ENCODE data around the gene SLX4IP. TPM values are rescaled to one million over a fixed set of nuclear protein-coding genes. Genes with fewer than 3 reads are reported as not detected.

The SLX4IP gene
- total RNA-seq, 8 experiments from 2014 or later, result 5.9 to 13.2 (median 7.3) TPM

- Histone ChIP-seq H3K4me3 (no peak overlapping the region), H3K27ac (no peak overlapping the region), H3K4me1 (replicated peaks in 1 of 2) (peaks cover 33 to 35% of the 10 kb centered on the region in 2 donors)
- WGBS, 10 experiments, result 83 to 100% (median 96%) methylated on average over 1 to 4 of the region's 4 CpGs; no CpG with 5 or more reads in 1 of the 10 experiments
- ATAC-seq (replicated peaks in 6 of 8), result no peak
- in situ Hi-C loops (cut with MboI; ENCODE audit: low pct_unique_long_range_greater_than_20kb in 2 of 9, low sequenced_read_pairs in 9 of 9, unreplicated experiment in 9 of 9), result loop anchor here in 3 of 9 experiments (25.0 kb wide), 2 partner anchors 99 to 601 kb away; no protein-coding TSS in a partner anchor
These were observed 226.2 kb downstream of the SLX4IP start for GRCh38 chr20:10661261-10661660.

- WGBS, 10 experiments, result 83 to 100% (median 93%) methylated on average over 1 to 3 of the region's 5 CpGs; no CpG with 5 or more reads in 1 of the 10 experiments
These were observed 227.0 kb downstream of the SLX4IP start for GRCh38 chr20:10662151-10662550.

GRCh38 chr20:10662661-10663458, 227.8 kb downstream of the SLX4IP start:
- in situ Hi-C loops (cut with MboI; ENCODE audit: low pct_unique_long_range_greater_than_20kb in 2 of 9, low sequenced_read_pairs in 9 of 9, unreplicated experiment in 9 of 9), result loop anchor here in 3 of 9 experiments (25.0 kb wide), 2 partner anchors 101 to 599 kb away; no protein-coding TSS in a partner anchor
- Histone ChIP-seq H3K4me3 (no peak overlapping the region), H3K4me1 (replicated peaks in 1 of 2) (peaks cover 29 to 32% of the 10 kb centered on the region in 2 donors), H3K27ac (no peak overlapping the region)
- 73 to 100% (median 98%) methylated on average over 3 to 8 of the region's 10 CpGs for WGBS, 10 experiments
- ATAC-seq (replicated peaks in 6 of 8), result no peak

More at GRCh38 chr20:10662151-10662550, 227.0 kb downstream of the SLX4IP start:
- no peak overlapping the region for H3K27ac ChIP-seq
- ATAC-seq (replicated peaks in 6 of 8), result no peak
- in situ Hi-C loops (cut with MboI; ENCODE audit: low pct_unique_long_range_greater_than_20kb in 2 of 9, low sequenced_read_pairs in 9 of 9, unreplicated experiment in 9 of 9), result loop anchor here in 3 of 9 experiments (25.0 kb wide), 2 partner anchors 100 to 600 kb away; no protein-coding TSS in a partner anchor
- H3K4me1 ChIP-seq (replicated peaks in 1 of 2), result peaks cover 26 to 29% of the 10 kb centered on the region in 2 donors
- H3K4me3 ChIP-seq, result no peak overlapping the region

- no peak overlapping the region for H3K4me3 ChIP-seq
- no peak for ATAC-seq (replicated peaks in 6 of 8)
- no peak overlapping the region for H3K27ac ChIP-seq
- in situ Hi-C loops (cut with MboI; ENCODE audit: low pct_unique_long_range_greater_than_20kb in 2 of 9, low sequenced_read_pairs in 9 of 9, unreplicated experiment in 9 of 9), result loop anchor here in 3 of 9 experiments (25.0 kb wide), 2 partner anchors 101 to 599 kb away; no protein-coding TSS in a partner anchor
- 70 to 90% (median 80%) methylated on average over 2 to 8 of the region's 8 CpGs; no CpG with 5 or more reads in 4 of the 10 experiments for WGBS, 10 experiments
- peaks cover 29 to 34% of the 10 kb centered on the region in 2 donors for H3K4me1 ChIP-seq (replicated peaks in 1 of 2)
These were observed 228.7 kb downstream of the SLX4IP start for GRCh38 chr20:10663756-10664155.

- ATAC-seq (replicated peaks in 6 of 8), result peak in 3 of 8 experiments; percentile 15 to 24 (median 19)
- Histone ChIP-seq H3K4me3 (no peak overlapping the region), H3K4me1 (replicated peaks in 1 of 2) (peaks cover 32 to 45% of the 10 kb centered on the region in 2 donors), H3K27ac (no peak overlapping the region)
- WGBS, 10 experiments, result 31 to 96% (median 63%) methylated on average over 1 to 6 of the region's 7 CpGs
- in situ Hi-C loops (cut with MboI; ENCODE audit: low pct_unique_long_range_greater_than_20kb in 2 of 9, low sequenced_read_pairs in 9 of 9, unreplicated experiment in 9 of 9), result loop anchor here in 3 of 9 experiments (25.0 kb wide), 2 partner anchors 103 to 597 kb away; no protein-coding TSS in a partner anchor
These were observed 230.0 kb downstream of the SLX4IP start for GRCh38 chr20:10665027-10665561.

- peak in 4 of 8 experiments; percentile 37 to 48 (median 44) for ATAC-seq (replicated peaks in 6 of 8)
- no peak overlapping the region for H3K27ac ChIP-seq
- peaks cover 37 to 50% of the 10 kb centered on the region in 2 donors for H3K4me1 ChIP-seq (replicated peaks in 1 of 2)
- in situ Hi-C loops (cut with MboI; ENCODE audit: low pct_unique_long_range_greater_than_20kb in 2 of 9, low sequenced_read_pairs in 9 of 9, unreplicated experiment in 9 of 9), result loop anchor here in 3 of 9 experiments (25.0 kb wide), 2 partner anchors 103 to 597 kb away; no protein-coding TSS in a partner anchor
- no peak overlapping the region for H3K4me3 ChIP-seq
- WGBS, 10 experiments, result 39 to 100% (median 93%) methylated on average over 1 to 5 of the region's 6 CpGs; no CpG with 5 or more reads in 6 of the 10 experiments
These were observed 230.7 kb downstream of the SLX4IP start for GRCh38 chr20:10665791-10666190.

- H3K4me1 ChIP-seq (replicated peaks in 1 of 2), result peaks cover 42 to 55% of the 10 kb centered on the region in 2 donors
- ATAC-seq (replicated peaks in 6 of 8), result no peak
- no peak overlapping the region for H3K27ac ChIP-seq
- WGBS, 10 experiments, result 71 to 100% (median 87%) methylated on average over 1 to 6 of the region's 7 CpGs; no CpG with 5 or more reads in 1 of the 10 experiments
- in situ Hi-C loops (cut with MboI; ENCODE audit: low pct_unique_long_range_greater_than_20kb in 2 of 9, low sequenced_read_pairs in 9 of 9, unreplicated experiment in 9 of 9), result loop anchor here in 3 of 9 experiments (25.0 kb wide), 2 partner anchors 104 to 596 kb away; no protein-coding TSS in a partner anchor
- no peak overlapping the region for H3K4me3 ChIP-seq
These were observed 231.3 kb downstream of the SLX4IP start for GRCh38 chr20:10666221-10667076.

GRCh38 chr20:10667077-10667401, 231.9 kb downstream of the SLX4IP start:
- 80 to 100% (median 85%) methylated on average over 1 to 4 of the region's 21 CpGs; no CpG with 5 or more reads in 5 of the 10 experiments for WGBS, 10 experiments
- in situ Hi-C loops (cut with MboI; ENCODE audit: low pct_unique_long_range_greater_than_20kb in 2 of 9, low sequenced_read_pairs in 9 of 9, unreplicated experiment in 9 of 9), result loop anchor here in 3 of 9 experiments (25.0 kb wide), 2 partner anchors 105 to 595 kb away; no protein-coding TSS in a partner anchor
- no peak overlapping the region for H3K4me3 ChIP-seq
- H3K4me1 ChIP-seq (replicated peaks in 1 of 2), result peaks cover 42 to 58% of the 10 kb centered on the region in 2 donors
- no peak for ATAC-seq (replicated peaks in 6 of 8)
- no peak overlapping the region for H3K27ac ChIP-seq

- H3K4me3 ChIP-seq, result no peak overlapping the region
- WGBS, 10 experiments, result 62 to 100% (median 82%) methylated on average over 2 to 6 of the region's 6 CpGs; no CpG with 5 or more reads in 1 of the 10 experiments
- no peak for ATAC-seq (replicated peaks in 6 of 8)
- in situ Hi-C loops (cut with MboI; ENCODE audit: low pct_unique_long_range_greater_than_20kb in 2 of 9, low sequenced_read_pairs in 9 of 9, unreplicated experiment in 9 of 9), result loop anchor here in 3 of 9 experiments (25.0 kb wide), 2 partner anchors 105 to 595 kb away; no protein-coding TSS in a partner anchor
- peaks cover 42 to 58% of the 10 kb centered on the region in 2 donors for H3K4me1 ChIP-seq (replicated peaks in 1 of 2)
- H3K27ac ChIP-seq, result no peak overlapping the region
These were observed 232.6 kb downstream of the SLX4IP start for GRCh38 chr20:10667560-10668167.

- H3K27ac ChIP-seq, result no peak overlapping the region
- 42 to 85% (median 72%) methylated on average over 1 to 7 of the region's 7 CpGs for WGBS, 10 experiments
- no peak for ATAC-seq (replicated peaks in 6 of 8)
- peaks cover 40 to 56% of the 10 kb centered on the region in 2 donors for H3K4me1 ChIP-seq (replicated peaks in 1 of 2)
- H3K4me3 ChIP-seq, result no peak overlapping the region
- in situ Hi-C loops (cut with MboI; ENCODE audit: low pct_unique_long_range_greater_than_20kb in 2 of 9, low sequenced_read_pairs in 9 of 9, unreplicated experiment in 9 of 9), result loop anchor here in 3 of 9 experiments (25.0 kb wide), 2 partner anchors 107 to 593 kb away; no protein-coding TSS in a partner anchor
These were observed 233.7 kb downstream of the SLX4IP start for GRCh38 chr20:10668677-10669368.

- no peak overlapping the region for H3K4me3 ChIP-seq
- no peak overlapping the region for H3K27ac ChIP-seq
- peaks cover 28 to 46% of the 10 kb centered on the region in 2 donors for H3K4me1 ChIP-seq (replicated peaks in 1 of 2)
- WGBS, 10 experiments, result 20 to 86% (median 50%) methylated on average over 1 to 6 of the region's 6 CpGs; no CpG with 5 or more reads in 1 of the 10 experiments
- ATAC-seq (replicated peaks in 6 of 8), result no peak
- in situ Hi-C loops (cut with MboI; ENCODE audit: low pct_unique_long_range_greater_than_20kb in 2 of 9, low sequenced_read_pairs in 9 of 9, unreplicated experiment in 9 of 9), result loop anchor here in 3 of 9 experiments (25.0 kb wide), 2 partner anchors 108 to 592 kb away; no protein-coding TSS in a partner anchor
These were observed 234.8 kb downstream of the SLX4IP start for GRCh38 chr20:10669843-10670446.
